H1 (cell line): Measurements from ENCODE around the gene ZNF30.

Experiments
- EP300 ChIP-seq, 2 experiments: IDR thresholded peaks; 1 replicate in 1 of 2; 2 replicates in 1 of 2; pipeline ENCODE4 v1.6.1; 2011 to 2012; ENCODE audit warnings: low read depth in 2 of 2, low read length in 2 of 2, mild to moderate bottlenecking in 2 of 2, borderline replicate concordance in 1 of 2, inconsistent platforms in 1 of 2, moderate library complexity in 1 of 2
- POLR2A ChIP-seq, 2 experiments: IDR thresholded peaks; 1 replicate in 1 of 2; 2 replicates in 1 of 2; pipeline ENCODE4 v1.6.1; 2011; ENCODE audit warnings: low read depth in 2 of 2, low read length in 2 of 2, mild to moderate bottlenecking in 2 of 2; ENCODE audit errors: control extremely low read depth in 1 of 2
- POLR2AphosphoS5 ChIP-seq: IDR thresholded peaks from 2 replicates; pipeline ENCODE4 v1.6.1; 2011; ENCODE audit warnings: low read depth, low read length
- RBBP5 ChIP-seq: IDR thresholded peaks from 2 replicates; pipeline ENCODE4 v1.7.1; 2012; ENCODE audit warnings: low read depth, mild to moderate bottlenecking, inconsistent platforms, low read length, moderate library complexity, borderline replicate concordance
- RNF2 ChIP-seq: fragments of 200-900, 300-1000 bp; sonication (generic); IDR thresholded peaks from 2 replicates; pipeline ENCODE4 v1.7.1; 2016; ENCODE audit warnings: borderline replicate concordance, low read depth, mild to moderate bottlenecking, antibody characterized with exemption, low read length; ENCODE audit not compliant: poor library complexity, severe bottlenecking; ENCODE audit errors: missing control alignments
- SAP30 ChIP-seq: fragments of 300-600 bp; sonication (generic); IDR thresholded peaks from 2 replicates; pipeline ENCODE4 v1.7.1; 2012; ENCODE audit warnings: low read length, moderate library complexity, mild to moderate bottlenecking, inconsistent platforms; ENCODE audit not compliant: insufficient read depth, insufficient replicate concordance
- SIN3A ChIP-seq, 2 experiments: IDR thresholded peaks in 1 of 2; conservative IDR thresholded peaks in 1 of 2; 2 replicates each; pipeline ENCODE4 v1.6.1; 2011 to 2012; ENCODE audit warnings: low read length in 2 of 2, improper control_type of control experiment in 1 of 2, low read depth in 1 of 2, mild to moderate bottlenecking in 1 of 2
- TAF1 ChIP-seq: IDR thresholded peaks from 2 replicates; pipeline ENCODE4 v1.6.1; 2011; ENCODE audit warnings: mild to moderate bottlenecking, low read depth, low read length
- TBP ChIP-seq: IDR thresholded peaks from 2 replicates; pipeline ENCODE4 v1.6.1; 2011; ENCODE audit warnings: low read depth, low read length, improper control_type of control experiment
- TCF12 ChIP-seq: IDR thresholded peaks from 2 replicates; pipeline ENCODE4 v1.6.1; 2011; ENCODE audit warnings: low read depth, mild to moderate bottlenecking, low read length
- TF ChIP-seq, protein P1 (sequence below), 3 experiments: IDR thresholded peaks; 1 replicate in 2 of 3; 2 replicates in 1 of 3; pipeline versions ENCODE4 v1.5.1 to v1.6.1; 2011; ENCODE audit warnings: low read length in 3 of 3, mild to moderate bottlenecking in 3 of 3, inconsistent platforms in 2 of 3, low read depth in 1 of 3, moderate library complexity in 1 of 3; ENCODE audit not compliant: insufficient read depth in 1 of 3; ENCODE audit errors: control extremely low read depth in 1 of 3
- TF ChIP-seq, protein P2 (sequence below): IDR thresholded peaks from 2 replicates; pipeline ENCODE4 v1.6.1; 2012; ENCODE audit warnings: low read length, inconsistent platforms
- TF ChIP-seq, protein P3 (sequence below): IDR thresholded peaks from 2 replicates; pipeline ENCODE4 v1.6.1; 2011; ENCODE audit warnings: low read depth, mild to moderate bottlenecking, low read length; ENCODE audit not compliant: insufficient read depth

DNA sequence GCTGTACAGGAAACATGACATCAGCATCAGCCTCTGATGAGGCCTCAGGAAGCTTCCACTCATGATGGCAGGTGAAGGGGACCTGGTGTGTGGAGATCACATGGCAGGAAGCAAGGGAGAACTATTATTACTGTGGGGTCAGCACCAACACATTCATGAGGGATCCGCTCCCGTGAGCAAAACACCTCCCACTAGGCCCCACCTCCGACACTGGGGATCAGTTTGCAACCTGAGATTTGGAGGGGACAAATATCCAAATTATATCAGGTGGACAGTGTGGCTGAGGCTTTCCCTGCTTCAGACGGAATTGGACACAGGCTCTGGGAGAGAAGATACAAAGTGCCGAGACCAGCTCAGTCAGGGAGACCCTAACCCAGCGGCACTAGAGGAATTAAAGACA, 43.0 kb downstream of the ZNF30 start:
- TF ChIP-seq, protein P1, sequence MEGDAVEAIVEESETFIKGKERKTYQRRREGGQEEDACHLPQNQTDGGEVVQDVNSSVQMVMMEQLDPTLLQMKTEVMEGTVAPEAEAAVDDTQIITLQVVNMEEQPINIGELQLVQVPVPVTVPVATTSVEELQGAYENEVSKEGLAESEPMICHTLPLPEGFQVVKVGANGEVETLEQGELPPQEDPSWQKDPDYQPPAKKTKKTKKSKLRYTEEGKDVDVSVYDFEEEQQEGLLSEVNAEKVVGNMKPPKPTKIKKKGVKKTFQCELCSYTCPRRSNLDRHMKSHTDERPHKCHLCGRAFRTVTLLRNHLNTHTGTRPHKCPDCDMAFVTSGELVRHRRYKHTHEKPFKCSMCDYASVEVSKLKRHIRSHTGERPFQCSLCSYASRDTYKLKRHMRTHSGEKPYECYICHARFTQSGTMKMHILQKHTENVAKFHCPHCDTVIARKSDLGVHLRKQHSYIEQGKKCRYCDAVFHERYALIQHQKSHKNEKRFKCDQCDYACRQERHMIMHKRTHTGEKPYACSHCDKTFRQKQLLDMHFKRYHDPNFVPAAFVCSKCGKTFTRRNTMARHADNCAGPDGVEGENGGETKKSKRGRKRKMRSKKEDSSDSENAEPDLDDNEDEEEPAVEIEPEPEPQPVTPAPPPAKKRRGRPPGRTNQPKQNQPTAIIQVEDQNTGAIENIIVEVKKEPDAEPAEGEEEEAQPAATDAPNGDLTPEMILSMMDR (IDR thresholded peaks at IDR 0.05; ENCODE audit: control extremely low read depth in 1 of 3, insufficient read depth in 1 of 3, low read depth in 1 of 3, low read length in 3 of 3), result no peak
- TF ChIP-seq, protein P2, sequence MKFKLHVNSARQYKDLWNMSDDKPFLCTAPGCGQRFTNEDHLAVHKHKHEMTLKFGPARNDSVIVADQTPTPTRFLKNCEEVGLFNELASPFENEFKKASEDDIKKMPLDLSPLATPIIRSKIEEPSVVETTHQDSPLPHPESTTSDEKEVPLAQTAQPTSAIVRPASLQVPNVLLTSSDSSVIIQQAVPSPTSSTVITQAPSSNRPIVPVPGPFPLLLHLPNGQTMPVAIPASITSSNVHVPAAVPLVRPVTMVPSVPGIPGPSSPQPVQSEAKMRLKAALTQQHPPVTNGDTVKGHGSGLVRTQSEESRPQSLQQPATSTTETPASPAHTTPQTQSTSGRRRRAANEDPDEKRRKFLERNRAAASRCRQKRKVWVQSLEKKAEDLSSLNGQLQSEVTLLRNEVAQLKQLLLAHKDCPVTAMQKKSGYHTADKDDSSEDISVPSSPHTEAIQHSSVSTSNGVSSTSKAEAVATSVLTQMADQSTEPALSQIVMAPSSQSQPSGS, result no peak
- no peak for TF ChIP-seq SIN3A (conservative IDR thresholded peaks at IDR 0.05 in 1 of 2, IDR thresholded peaks at IDR 0.05 in 1 of 2; ENCODE audit: low read depth in 1 of 2, low read length in 2 of 2)
- no peak for TF ChIP-seq RNF2
- TF ChIP-seq POLR2AphosphoS5, result no peak
- TF ChIP-seq, protein P3, sequence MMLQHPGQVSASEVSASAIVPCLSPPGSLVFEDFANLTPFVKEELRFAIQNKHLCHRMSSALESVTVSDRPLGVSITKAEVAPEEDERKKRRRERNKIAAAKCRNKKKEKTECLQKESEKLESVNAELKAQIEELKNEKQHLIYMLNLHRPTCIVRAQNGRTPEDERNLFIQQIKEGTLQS, result no peak
- no peak for TF ChIP-seq EP300 (IDR thresholded peaks at IDR 0.05; ENCODE audit: borderline replicate concordance in 1 of 2, low read depth in 2 of 2, low read length in 2 of 2)
- no peak for TF ChIP-seq TAF1
- no peak for TF ChIP-seq POLR2A (IDR thresholded peaks at IDR 0.05; ENCODE audit: control extremely low read depth in 1 of 2, low read depth in 2 of 2, low read length in 2 of 2)
- no peak for TF ChIP-seq TCF12
- TF ChIP-seq SAP30, result no peak
- TF ChIP-seq TBP, result no peak
- no peak for TF ChIP-seq RBBP5
